Kidney epithelial cell (primary cell): ENCODE data around the gene LUC7L3. TPM values are rescaled to one million over a fixed set of nuclear protein-coding genes. Genes with fewer than 3 reads are reported as not detected.

Experiments
- DNase-seq: peaks from one replicate; pipeline ENCODE4 v3.0.0-alpha.2; 2010; ENCODE audit warnings: low read depth
- H3K27me3 ChIP-seq: 2 replicates; pipeline ENCODE4 v1.6.0; 2011; ENCODE audit warnings: low read length; ENCODE audit not compliant: control insufficient read depth, insufficient read depth
- H3K36me3 ChIP-seq: 2 replicates; pipeline ENCODE4 v1.5.1; 2011; ENCODE audit warnings: low read length; ENCODE audit not compliant: control insufficient read depth, insufficient read depth
- H3K4me3 ChIP-seq: 2 replicates; pipeline ENCODE4 v1.5.1; 2011; ENCODE audit warnings: low read depth, mild to moderate bottlenecking, control low read depth, low read length
- CTCF ChIP-seq: IDR thresholded peaks from 2 replicates; pipeline ENCODE4 v1.5.1; 2011; ENCODE audit warnings: mild to moderate bottlenecking, moderate library complexity, low read length, control low read depth, inconsistent platforms; ENCODE audit not compliant: insufficient read depth, poor library complexity, severe bottlenecking
- total RNA-seq: library from RNA; depleted of rRNA; stranded (reverse); fragments of >200 nt; gene quantifications from 2 replicates; pipeline ENCODE4 v1.2.3, GENCODE V29; 2015

Gene LUC7L3, protein sequence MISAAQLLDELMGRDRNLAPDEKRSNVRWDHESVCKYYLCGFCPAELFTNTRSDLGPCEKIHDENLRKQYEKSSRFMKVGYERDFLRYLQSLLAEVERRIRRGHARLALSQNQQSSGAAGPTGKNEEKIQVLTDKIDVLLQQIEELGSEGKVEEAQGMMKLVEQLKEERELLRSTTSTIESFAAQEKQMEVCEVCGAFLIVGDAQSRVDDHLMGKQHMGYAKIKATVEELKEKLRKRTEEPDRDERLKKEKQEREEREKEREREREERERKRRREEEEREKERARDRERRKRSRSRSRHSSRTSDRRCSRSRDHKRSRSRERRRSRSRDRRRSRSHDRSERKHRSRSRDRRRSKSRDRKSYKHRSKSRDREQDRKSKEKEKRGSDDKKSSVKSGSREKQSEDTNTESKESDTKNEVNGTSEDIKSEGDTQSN
- 31.5 and 35.6 TPM in 2 replicates for total RNA-seq

- Histone ChIP-seq H3K36me3 (no peaks in the 10 kb centered on the region), H3K4me3 (peak within 1 kb of the TSS; percentile 79), H3K27me3 (no peaks in the 10 kb centered on the region)
- peak; percentile 60 for DNase-seq
- no peak for TF ChIP-seq CTCF
Measured at GRCh38 chr17:50719144-50719923, at the start of gene LUC7L3. TSS of gene LUC7L3 (plus strand) at chr17:50719603. CDS start at chr17:50719733, 130 bp downstream.

DNA sequence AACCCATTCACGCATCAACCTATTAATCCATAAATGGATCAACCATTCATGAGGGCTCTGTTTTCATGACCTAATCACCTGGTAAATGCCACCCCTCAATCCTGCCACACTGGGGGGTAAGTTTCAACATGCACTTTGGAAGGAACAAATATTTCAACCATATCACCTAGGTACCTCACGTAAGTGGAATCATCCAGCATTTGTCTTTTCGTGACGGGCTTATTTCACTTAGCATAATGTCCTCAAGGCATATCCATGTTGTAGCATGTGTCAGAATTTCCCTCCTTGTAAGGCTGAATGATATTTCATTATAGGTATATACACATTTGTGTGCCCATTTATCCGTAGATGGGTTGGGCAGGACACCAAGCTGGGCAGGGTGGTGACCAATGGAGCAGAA lies 47.3 kb upstream of the LUC7L3 start:
- Histone ChIP-seq H3K4me3 (no peak overlapping the region), H3K27me3 (no peaks in the 10 kb centered on the region), H3K36me3 (no peaks in the 10 kb centered on the region)
- no peak for TF ChIP-seq CTCF
- DNase-seq, result no peak

GRCh38 chr17:50672831-50673551 lies 46.4 kb upstream of the LUC7L3 start:
- DNase-seq, result no peak
- Histone ChIP-seq H3K4me3 (no peak overlapping the region), H3K27me3 (no peaks in the 10 kb centered on the region), H3K36me3 (no peaks in the 10 kb centered on the region)
- no peak for TF ChIP-seq CTCF

DNA sequence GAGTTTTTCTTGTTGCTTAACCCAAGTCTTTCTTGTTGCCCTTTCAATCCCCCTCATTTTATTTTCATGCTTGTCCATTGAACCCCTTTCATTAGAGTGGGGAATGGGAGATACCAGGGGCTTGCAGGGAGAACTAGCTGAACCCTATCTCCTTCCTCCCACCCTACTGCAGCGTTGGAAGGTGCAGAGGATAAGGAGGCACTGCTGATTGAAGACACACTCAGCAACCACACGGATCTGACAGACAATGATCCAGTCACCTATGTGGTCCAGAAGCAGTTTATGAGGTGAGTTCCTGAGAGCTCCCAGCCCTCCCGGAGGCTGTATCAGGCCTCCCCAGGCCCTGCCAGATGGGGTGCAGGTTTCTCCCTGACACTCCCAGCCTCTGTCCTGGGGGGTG lies 44.2 kb upstream of the LUC7L3 start:
- H3K27me3 ChIP-seq, result no peaks in the 10 kb centered on the region

GRCh38 chr17:50675627-50676026 lies 43.8 kb upstream of the LUC7L3 start:
- Histone ChIP-seq H3K27me3 (no peaks in the 10 kb centered on the region), H3K36me3 (no peaks in the 10 kb centered on the region), H3K4me3 (no peak overlapping the region)
- no peak for DNase-seq
- TF ChIP-seq CTCF, result no peak

More for the DNA sequence above, 44.2 kb upstream of the LUC7L3 start:
- TF ChIP-seq CTCF, result no peak
- H3K36me3 ChIP-seq, result no peaks in the 10 kb centered on the region
- no peak overlapping the region for H3K4me3 ChIP-seq
- DNase-seq, result no peak
